Endometrial microvascular endothelial cells (primary cell): ENCODE results near the gene GARRE1. TPM values are rescaled to one million over a fixed set of nuclear protein-coding genes. Genes with fewer than 3 reads are reported as not detected.
"Not testable (repeated sequence)": the region's sequence is repeated elsewhere in the genome, so short reads cannot be mapped to it uniquely, and the experiment has no call there.

ENCODE experiments used
- in situ Hi-C: cut with HindIII; loops from 2 replicates; pipeline ENCODE4 v1.10.0; 2017; ENCODE audit warnings: low sequenced_read_pairs, low pct_unique_long_range_greater_than_20kb; ENCODE audit errors: inconsistent ontology term
- total RNA-seq: library from RNA; depleted of rRNA; stranded (reverse); fragments of >200 nt; gene quantifications from one replicate; pipeline ENCODE4 v1.2.3, GENCODE V29; 2015; ENCODE audit errors: inconsistent ontology term

The GARRE1 gene
- total RNA-seq, 1 donor from 2014 or later: 34.2 TPM

- in situ Hi-C loops: no loop called here
These were observed 25.6 kb upstream of the GARRE1 start for GRCh38 chr19:34228762-34229161.

- in situ Hi-C loops: no loop called here
These were observed 24.6 kb upstream of the GARRE1 start for GRCh38 chr19:34229721-34230120.

GRCh38 chr19:34230820-34231219 is 23.5 kb upstream of the GARRE1 start:
- in situ Hi-C loops: no loop called here

GRCh38 chr19:34231439-34231838 is 22.9 kb upstream of the GARRE1 start:
- in situ Hi-C loops: no loop called here

GRCh38 chr19:34232566-34233481 is 21.5 kb upstream of the GARRE1 start:
- in situ Hi-C loops: no loop called here

GRCh38 chr19:34235425-34235940 is 18.9 kb upstream of the GARRE1 start:
- in situ Hi-C loops: no loop called here

GRCh38 chr19:34236035-34236987 is 18.0 kb upstream of the GARRE1 start:
- in situ Hi-C loops: no loop called here

GRCh38 chr19:34237283-34237682 is 17.1 kb upstream of the GARRE1 start:
- in situ Hi-C loops: no loop called here

GRCh38 chr19:34237939-34238338 is 16.4 kb upstream of the GARRE1 start:
- in situ Hi-C loops: no loop called here

GRCh38 chr19:34241513-34242337 is 12.6 kb upstream of the GARRE1 start:
- in situ Hi-C loops: no loop called here

GRCh38 chr19:34243138-34243875 is 11.0 kb upstream of the GARRE1 start:
- in situ Hi-C loops: not testable (repeated sequence)

GRCh38 chr19:34243876-34244578 is 10.3 kb upstream of the GARRE1 start:
- in situ Hi-C loops: no loop called here

- in situ Hi-C loops: no loop called here
These were observed 9.6 kb upstream of the GARRE1 start for GRCh38 chr19:34244611-34245299.

GRCh38 chr19:34246340-34246739 is 8.0 kb upstream of the GARRE1 start:
- in situ Hi-C loops: no loop called here

GRCh38 chr19:34248941-34249340 is 5.4 kb upstream of the GARRE1 start:
- in situ Hi-C loops: no loop called here

GRCh38 chr19:34253167-34253566 is 1.2 kb upstream of the GARRE1 start:
- in situ Hi-C loops: not testable (repeated sequence)

GRCh38 chr19:34253681-34254045 is 691 bp upstream of the GARRE1 start:
- in situ Hi-C loops: not testable (repeated sequence)
